ENCODE results near the gene FAM187B. TPM values are rescaled to one million over a fixed set of nuclear protein-coding genes. Genes with fewer than 3 reads are reported as not detected.

FAM187B gene
- polyA plus RNA-seq, 1 of the 3 experiments (the other 2 are of a cell fraction), result not detected

- Histone ChIP-seq H2AFZ (ENCODE audit: low read depth) (no peak overlapping the region), H3K79me2 (ENCODE audit: insufficient read depth) (no peaks in the 10 kb centered on the region), H3K27ac (ENCODE audit: low read depth in 2 of 2, low read length in 1 of 2) (no peak overlapping the region), H3F3A (replicated peaks; ENCODE audit: insufficient read depth) (no peaks in the 10 kb centered on the region), H3K4me2 (no peak overlapping the region), H4K20me1 (ENCODE audit: insufficient read depth) (no peaks in the 10 kb centered on the region), H3K4me3 (ENCODE audit: low read depth in 2 of 2, low read length in 1 of 2) (no peak overlapping the region), H3K9me3 (peaks cover 3% of the 10 kb centered on the region; the same call in 1 of the 2 replicates), H3K9ac (no peak overlapping the region), H3K27me3 (ENCODE audit: insufficient read depth) (peaks cover 12% of the 10 kb centered on the region; the same call in 1 of the 2 replicates), H3K36me3 (replicated peaks in 1 of 2; ENCODE audit: control insufficient read depth in 1 of 2, insufficient read depth in 2 of 2, low read length in 1 of 2) (no peaks in the 10 kb centered on the region), H3K4me1 (ENCODE audit: control insufficient read depth in 1 of 2, insufficient read depth in 2 of 2, low read depth in 1 of 2, low read length in 1 of 2) (no peaks in the 10 kb centered on the region), H3K9me2 (no peaks in the 10 kb centered on the region)
- ChIA-PET CTCF (no interaction called here), POLR2A (no interaction called here)
- WGBS (ENCODE audit: low lambda C conversion rate), result 4% methylated on average over 1 of the region's 1 CpG
- no peak for DNase-seq
- TF ChIP-seq, protein P1, sequence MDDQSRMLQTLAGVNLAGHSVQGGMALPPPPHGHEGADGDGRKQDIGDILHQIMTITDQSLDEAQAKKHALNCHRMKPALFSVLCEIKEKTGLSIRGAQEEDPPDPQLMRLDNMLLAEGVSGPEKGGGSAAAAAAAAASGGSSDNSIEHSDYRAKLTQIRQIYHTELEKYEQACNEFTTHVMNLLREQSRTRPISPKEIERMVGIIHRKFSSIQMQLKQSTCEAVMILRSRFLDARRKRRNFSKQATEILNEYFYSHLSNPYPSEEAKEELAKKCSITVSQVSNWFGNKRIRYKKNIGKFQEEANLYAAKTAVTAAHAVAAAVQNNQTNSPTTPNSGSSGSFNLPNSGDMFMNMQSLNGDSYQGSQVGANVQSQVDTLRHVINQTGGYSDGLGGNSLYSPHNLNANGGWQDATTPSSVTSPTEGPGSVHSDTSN (IDR thresholded peaks at IDR 0.05), result no peak
- no peak for TF ChIP-seq SIN3A (IDR thresholded peaks at IDR 0.05; ENCODE audit: borderline replicate concordance, low read depth, low read length)
- TF ChIP-seq ZBTB33 (IDR thresholded peaks at IDR 0.05; ENCODE audit: borderline replicate concordance, low read depth), result no peak
- no peak for TF ChIP-seq IRF3 (IDR thresholded peaks at IDR 0.05; ENCODE audit: low read depth, low read length)
- TF ChIP-seq NRF1 (IDR thresholded peaks at IDR 0.05; ENCODE audit: low read depth, low read length), result no peak
- TF ChIP-seq TEAD4 (IDR thresholded peaks at IDR 0.05; ENCODE audit: borderline replicate concordance, insufficient read depth), result no peak
- no peak for TF ChIP-seq ELF1 (IDR thresholded peaks at IDR 0.05)
- TF ChIP-seq CHD2 (IDR thresholded peaks at IDR 0.05; ENCODE audit: low read length, partially characterized antibody), result no peak
- TF ChIP-seq MXI1 (IDR thresholded peaks at IDR 0.05; ENCODE audit: low read depth, low read length), result no peak
- no peak for TF ChIP-seq RFX5 (IDR thresholded peaks at IDR 0.05; ENCODE audit: low read length)
- no peak for TF ChIP-seq SMC3 (IDR thresholded peaks at IDR 0.05; ENCODE audit: low read depth, low read length)
Measured at GRCh38 chr19:35184267-35184666, 44.3 kb downstream of the FAM187B start.

- Histone ChIP-seq H3K27ac (ENCODE audit: low read depth in 2 of 2, low read length in 1 of 2) (no peak overlapping the region), H3K4me3 (ENCODE audit: low read depth in 2 of 2, low read length in 1 of 2) (no peak overlapping the region), H3K4me1 (ENCODE audit: control insufficient read depth in 1 of 2, insufficient read depth in 2 of 2, low read depth in 1 of 2, low read length in 1 of 2) (no peaks in the 10 kb centered on the region), H3K9me2 (no peaks in the 10 kb centered on the region), H3K36me3 (replicated peaks in 1 of 2; ENCODE audit: control insufficient read depth in 1 of 2, insufficient read depth in 2 of 2, low read length in 1 of 2) (no peaks in the 10 kb centered on the region), H3K9me3 (peaks cover 3% of the 10 kb centered on the region; the same call in 1 of the 2 replicates), H3F3A (replicated peaks; ENCODE audit: insufficient read depth) (no peaks in the 10 kb centered on the region), H2AFZ (ENCODE audit: low read depth) (no peak overlapping the region), H3K4me2 (no peak overlapping the region), H3K79me2 (ENCODE audit: insufficient read depth) (no peaks in the 10 kb centered on the region), H3K27me3 (ENCODE audit: insufficient read depth) (peaks cover 23% of the 10 kb centered on the region; the same call in 1 of the 2 replicates), H3K9ac (no peak overlapping the region), H4K20me1 (ENCODE audit: insufficient read depth) (no peaks in the 10 kb centered on the region)
- ChIA-PET POLR2A (no interaction called here), CTCF (interaction anchor here (1.0 to 1.2 kb wide), 2 partner anchors 27 to 46 kb away, joined by 3 read pairs; partner anchors contain the start of gene LGI4)
- WGBS (ENCODE audit: low lambda C conversion rate), result 16% methylated on average over 1 of the region's 1 CpG
- DNase-seq, result no peak
- no peak for TF ChIP-seq GABPA (IDR thresholded peaks at IDR 0.05; ENCODE audit: low read depth)
- TF ChIP-seq YY1 (IDR thresholded peaks at IDR 0.05; ENCODE audit: low read depth), result no peak
- TF ChIP-seq, protein P2, sequence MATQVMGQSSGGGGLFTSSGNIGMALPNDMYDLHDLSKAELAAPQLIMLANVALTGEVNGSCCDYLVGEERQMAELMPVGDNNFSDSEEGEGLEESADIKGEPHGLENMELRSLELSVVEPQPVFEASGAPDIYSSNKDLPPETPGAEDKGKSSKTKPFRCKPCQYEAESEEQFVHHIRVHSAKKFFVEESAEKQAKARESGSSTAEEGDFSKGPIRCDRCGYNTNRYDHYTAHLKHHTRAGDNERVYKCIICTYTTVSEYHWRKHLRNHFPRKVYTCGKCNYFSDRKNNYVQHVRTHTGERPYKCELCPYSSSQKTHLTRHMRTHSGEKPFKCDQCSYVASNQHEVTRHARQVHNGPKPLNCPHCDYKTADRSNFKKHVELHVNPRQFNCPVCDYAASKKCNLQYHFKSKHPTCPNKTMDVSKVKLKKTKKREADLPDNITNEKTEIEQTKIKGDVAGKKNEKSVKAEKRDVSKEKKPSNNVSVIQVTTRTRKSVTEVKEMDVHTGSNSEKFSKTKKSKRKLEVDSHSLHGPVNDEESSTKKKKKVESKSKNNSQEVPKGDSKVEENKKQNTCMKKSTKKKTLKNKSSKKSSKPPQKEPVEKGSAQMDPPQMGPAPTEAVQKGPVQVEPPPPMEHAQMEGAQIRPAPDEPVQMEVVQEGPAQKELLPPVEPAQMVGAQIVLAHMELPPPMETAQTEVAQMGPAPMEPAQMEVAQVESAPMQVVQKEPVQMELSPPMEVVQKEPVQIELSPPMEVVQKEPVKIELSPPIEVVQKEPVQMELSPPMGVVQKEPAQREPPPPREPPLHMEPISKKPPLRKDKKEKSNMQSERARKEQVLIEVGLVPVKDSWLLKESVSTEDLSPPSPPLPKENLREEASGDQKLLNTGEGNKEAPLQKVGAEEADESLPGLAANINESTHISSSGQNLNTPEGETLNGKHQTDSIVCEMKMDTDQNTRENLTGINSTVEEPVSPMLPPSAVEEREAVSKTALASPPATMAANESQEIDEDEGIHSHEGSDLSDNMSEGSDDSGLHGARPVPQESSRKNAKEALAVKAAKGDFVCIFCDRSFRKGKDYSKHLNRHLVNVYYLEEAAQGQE (IDR thresholded peaks at IDR 0.05; ENCODE audit: low read depth, low read length), result no peak
- TF ChIP-seq FOXM1 (IDR thresholded peaks at IDR 0.05; ENCODE audit: low read depth), result no peak
- no peak for TF ChIP-seq CHD2 (IDR thresholded peaks at IDR 0.05; ENCODE audit: low read length, partially characterized antibody)
- no peak for TF ChIP-seq MEF2A (IDR thresholded peaks at IDR 0.05; ENCODE audit: borderline replicate concordance, low read depth)
- no peak for TF ChIP-seq SIN3A (IDR thresholded peaks at IDR 0.05; ENCODE audit: borderline replicate concordance, low read depth, low read length)
- no peak for TF ChIP-seq RXRA (IDR thresholded peaks at IDR 0.05; ENCODE audit: borderline replicate concordance, low read depth)
- TF ChIP-seq CTCF (IDR thresholded peaks at IDR 0.05), result no peak
Measured at GRCh38 chr19:35181387-35181786, 47.2 kb downstream of the FAM187B start.
